Neural progenitor cell (in vitro differentiated cells): ENCODE measurements around the gene GPA33. TPM values are rescaled to one million over a fixed set of nuclear protein-coding genes. Genes with fewer than 3 reads are reported as not detected.

ENCODE experiments used
- DNase-seq: peaks from one replicate; pipeline ENCODE4 v3.0.0-alpha.2; 2016; ENCODE audit warnings: low spot score
- H2AFZ ChIP-seq: fragments of 200-600 bp; sonication (generic); replicated peaks from 2 replicates; pipeline ENCODE4 v1.6.1; 2016; ENCODE audit warnings: antibody characterized with exemption
- H3F3A ChIP-seq: fragments of 200-600 bp; sonication (generic); 2 replicates; pipeline ENCODE4 v1.6.1; 2016; ENCODE audit warnings: antibody characterized with exemption, low read depth
- H3K27ac ChIP-seq: fragments of 200-600 bp; sonication (generic); 2 replicates; pipeline ENCODE4 v1.5.1; 2016; ENCODE audit warnings: mild to moderate bottlenecking
- H3K27me3 ChIP-seq: fragments of 200-600 bp; sonication (generic); 2 replicates; pipeline ENCODE4 v1.6.1; 2016; ENCODE audit warnings: mild to moderate bottlenecking, moderate library complexity
- H3K36me3 ChIP-seq: fragments of 200-600 bp; sonication (generic); 2 replicates; pipeline ENCODE4 v1.5.1; 2016
- H3K4me1 ChIP-seq: fragments of 200-600 bp; sonication (generic); 2 replicates; pipeline ENCODE4 v1.6.1; 2016; ENCODE audit warnings: mixed run types
- H3K4me2 ChIP-seq: fragments of 200-600 bp; sonication (generic); 2 replicates; pipeline ENCODE4 v1.6.1; 2016
- H3K4me3 ChIP-seq: fragments of 200-600 bp; sonication (generic); 2 replicates; pipeline ENCODE4 v1.5.1; 2016
- H3K79me2 ChIP-seq: fragments of 200-600 bp; sonication (generic); 2 replicates; pipeline ENCODE4 v1.6.1; 2016; ENCODE audit warnings: low read depth
- H3K9ac ChIP-seq: fragments of 200-600 bp; sonication (generic); 2 replicates; pipeline ENCODE4 v1.6.1; 2016
- H3K9me3 ChIP-seq: fragments of 200-600 bp; sonication (generic); 2 replicates; pipeline ENCODE4 v1.5.1; 2016; ENCODE audit warnings: low read depth
- H4K20me1 ChIP-seq: fragments of 200-600 bp; sonication (generic); 2 replicates; pipeline ENCODE4 v1.6.1; 2016; ENCODE audit warnings: low read depth
- H3K27ac Mint-ChIP-seq: 3 replicates; pipeline ENCODE4 v1.8.0; 2021; ENCODE audit warnings: mixed read lengths
- H3K27me3 Mint-ChIP-seq: 2 replicates; pipeline ENCODE4 v1.8.0; 2022; ENCODE audit warnings: low read depth, mild to moderate bottlenecking, inconsistent platforms, moderate library complexity, mixed read lengths; ENCODE audit not compliant: insufficient read depth
- H3K36me3 Mint-ChIP-seq: 3 replicates; pipeline ENCODE4 v1.8.0; 2021; ENCODE audit warnings: mixed read lengths
- H3K4me1 Mint-ChIP-seq: 3 replicates; pipeline ENCODE4 v1.8.0; 2021; ENCODE audit warnings: mixed read lengths
- H3K4me3 Mint-ChIP-seq: 3 replicates; pipeline ENCODE4 v1.8.0; 2021; ENCODE audit warnings: mild to moderate bottlenecking, moderate library complexity, mixed read lengths
- H3K9me3 Mint-ChIP-seq: 3 replicates; pipeline ENCODE4 v1.8.0; 2020; ENCODE audit warnings: mixed read lengths
- EZH2 ChIP-seq: fragments of 200-600 bp; sonication (generic); IDR thresholded peaks from 2 replicates; pipeline ENCODE4 v1.6.1; 2017; ENCODE audit warnings: antibody characterized with exemption, mild to moderate bottlenecking, moderate library complexity
- EZH2phosphoT487 ChIP-seq: fragments of 200-600 bp; sonication (generic); IDR thresholded peaks from 2 replicates; pipeline ENCODE4 v1.6.1; 2017; ENCODE audit warnings: antibody characterized with exemption
- total RNA-seq: library from RNA; depleted of rRNA; stranded (reverse); fragments of >200 nt; gene quantifications from 2 replicates; pipeline ENCODE4 v1.2.3, GENCODE V29; 2015; ENCODE audit warnings: low replicate concordance
- TF ChIP-seq, protein P1 (sequence below): fragments of 200-600 bp; sonication (generic); IDR thresholded peaks from 2 replicates; pipeline ENCODE4 v1.5.1; 2017; ENCODE audit warnings: antibody characterized with exemption, mild to moderate bottlenecking

Gene GPA33
- total RNA-seq, 1 donor from 2014 or later: 0.52 TPM

DNA sequence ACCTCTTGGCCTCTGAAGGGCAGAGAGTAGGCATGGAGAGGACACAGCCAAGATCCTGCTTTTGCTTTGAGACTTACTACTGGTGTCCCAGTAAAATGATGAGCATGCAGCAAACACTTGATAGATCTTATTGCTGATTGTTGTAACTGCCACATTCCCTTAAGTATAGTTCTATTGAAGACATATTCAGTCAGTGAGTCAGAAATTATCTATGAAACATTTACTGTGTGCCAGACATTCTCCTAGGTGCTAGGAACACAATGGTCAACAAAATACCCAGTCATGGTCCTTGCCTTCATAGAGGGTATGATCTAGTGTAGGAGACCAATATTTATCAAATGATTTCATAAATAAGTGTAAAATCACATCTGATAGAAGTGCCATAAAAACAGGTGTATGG, 17.3 kb upstream of the GPA33 start:
- Mint-ChIP-seq H3K36me3 (no peaks in the 10 kb centered on the region), H3K9me3 (peaks cover 17% of the 10 kb centered on the region), H3K4me3 (no peak overlapping the region), H3K27me3 (peaks cover 4% of the 10 kb centered on the region), H3K4me1 (peaks cover 29% of the 10 kb centered on the region), H3K27ac (no peak overlapping the region)
- H3K4me1 ChIP-seq: peaks cover 22% of the 10 kb centered on the region
- H3K27ac ChIP-seq: no peak overlapping the region
- H3K27me3 ChIP-seq: no peaks in the 10 kb centered on the region
- no peak overlapping the region for H3K4me2 ChIP-seq
- H3K9me3 ChIP-seq: no peaks in the 10 kb centered on the region
- no peak overlapping the region for H3K4me3 ChIP-seq
- H2AFZ ChIP-seq: no peak overlapping the region
- H4K20me1 ChIP-seq: no peaks in the 10 kb centered on the region
- TF ChIP-seq EZH2phosphoT487 (no peak), EZH2 (no peak)
- TF ChIP-seq, protein P1, sequence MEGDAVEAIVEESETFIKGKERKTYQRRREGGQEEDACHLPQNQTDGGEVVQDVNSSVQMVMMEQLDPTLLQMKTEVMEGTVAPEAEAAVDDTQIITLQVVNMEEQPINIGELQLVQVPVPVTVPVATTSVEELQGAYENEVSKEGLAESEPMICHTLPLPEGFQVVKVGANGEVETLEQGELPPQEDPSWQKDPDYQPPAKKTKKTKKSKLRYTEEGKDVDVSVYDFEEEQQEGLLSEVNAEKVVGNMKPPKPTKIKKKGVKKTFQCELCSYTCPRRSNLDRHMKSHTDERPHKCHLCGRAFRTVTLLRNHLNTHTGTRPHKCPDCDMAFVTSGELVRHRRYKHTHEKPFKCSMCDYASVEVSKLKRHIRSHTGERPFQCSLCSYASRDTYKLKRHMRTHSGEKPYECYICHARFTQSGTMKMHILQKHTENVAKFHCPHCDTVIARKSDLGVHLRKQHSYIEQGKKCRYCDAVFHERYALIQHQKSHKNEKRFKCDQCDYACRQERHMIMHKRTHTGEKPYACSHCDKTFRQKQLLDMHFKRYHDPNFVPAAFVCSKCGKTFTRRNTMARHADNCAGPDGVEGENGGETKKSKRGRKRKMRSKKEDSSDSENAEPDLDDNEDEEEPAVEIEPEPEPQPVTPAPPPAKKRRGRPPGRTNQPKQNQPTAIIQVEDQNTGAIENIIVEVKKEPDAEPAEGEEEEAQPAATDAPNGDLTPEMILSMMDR: no peak
- H3K9ac ChIP-seq: no peak overlapping the region
- H3F3A ChIP-seq: no peaks in the 10 kb centered on the region
- DNase-seq: no peak
- no peaks in the 10 kb centered on the region for H3K79me2 ChIP-seq
- no peaks in the 10 kb centered on the region for H3K36me3 ChIP-seq

DNA sequence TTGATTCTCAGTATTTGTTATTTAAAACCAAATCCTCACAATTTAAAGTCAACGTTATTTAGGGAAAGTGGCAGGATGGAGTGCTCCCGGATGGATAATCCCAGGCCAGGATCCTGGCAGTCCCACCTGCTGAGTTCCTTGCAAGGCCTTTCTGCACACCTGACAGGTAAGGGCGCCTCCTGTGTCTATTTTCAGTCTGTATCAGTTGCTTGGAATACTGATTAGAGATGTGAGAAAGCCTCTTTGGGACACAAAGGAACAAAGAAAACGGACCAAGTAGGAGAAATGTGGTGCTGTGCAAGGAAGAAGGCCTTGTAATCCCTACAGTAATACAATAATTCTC, 15.9 kb upstream of the GPA33 start:
- Histone ChIP-seq H3K79me2 (no peaks in the 10 kb centered on the region), H3K36me3 (no peaks in the 10 kb centered on the region), H3K4me2 (no peak overlapping the region), H3K4me1 (peaks cover 22% of the 10 kb centered on the region), H3F3A (no peaks in the 10 kb centered on the region), H3K27me3 (no peaks in the 10 kb centered on the region), H3K9me3 (no peaks in the 10 kb centered on the region), H3K4me3 (no peak overlapping the region), H3K27ac (no peak overlapping the region), H2AFZ (no peak overlapping the region), H4K20me1 (no peaks in the 10 kb centered on the region), H3K9ac (no peak overlapping the region)
- H3K9me3 Mint-ChIP-seq: peaks cover 12% of the 10 kb centered on the region
- H3K4me3 Mint-ChIP-seq: no peak overlapping the region
- H3K36me3 Mint-ChIP-seq: no peaks in the 10 kb centered on the region
- H3K27me3 Mint-ChIP-seq: peaks cover 4% of the 10 kb centered on the region
- H3K4me1 Mint-ChIP-seq: peaks cover 29% of the 10 kb centered on the region
- DNase-seq: no peak
- TF ChIP-seq EZH2phosphoT487 (no peak), EZH2 (no peak)
- TF ChIP-seq, protein P1: no peak
- no peak overlapping the region for H3K27ac Mint-ChIP-seq

DNA sequence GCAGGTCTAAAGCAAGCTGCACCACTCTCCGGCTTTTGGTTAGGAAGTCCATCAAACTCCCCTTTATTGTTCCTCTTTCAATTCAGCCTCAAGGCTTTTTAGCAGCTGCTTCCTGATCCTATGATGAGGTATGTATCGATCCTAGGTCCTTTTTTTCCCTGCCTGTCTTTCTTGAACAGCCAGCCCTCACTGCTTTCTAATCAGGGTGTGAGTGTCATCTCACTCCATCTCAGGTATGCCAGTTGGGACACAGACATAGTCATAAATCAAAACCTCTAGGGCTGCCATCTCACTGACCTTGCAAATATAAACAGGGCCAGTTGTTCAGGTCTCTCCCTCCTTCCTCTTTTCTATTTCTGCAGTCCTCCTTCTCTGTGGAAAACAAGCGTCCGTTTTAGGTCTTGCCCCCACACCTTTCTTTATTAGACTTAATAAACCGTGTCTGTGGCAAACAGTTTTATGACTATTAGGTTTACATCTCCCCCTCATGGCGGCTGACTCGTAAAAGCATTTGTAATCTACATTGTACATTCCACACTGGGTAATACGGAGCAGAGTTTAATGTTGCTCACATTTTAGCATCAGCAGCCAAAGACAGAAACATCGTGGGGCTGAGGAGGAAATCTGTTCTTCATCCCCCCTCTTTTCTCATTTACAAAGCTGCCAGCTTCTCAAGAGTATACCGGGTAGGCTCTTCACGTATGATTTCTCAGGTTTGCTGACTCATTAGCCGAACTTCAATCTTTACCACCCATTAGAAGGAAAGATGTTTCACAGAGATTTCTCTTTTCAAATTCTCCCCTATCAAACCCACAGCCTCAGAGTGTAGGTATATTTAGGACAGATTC, 15.3 kb upstream of the GPA33 start:
- Histone ChIP-seq H3K4me3 (no peak overlapping the region), H3K27ac (no peak overlapping the region), H3K36me3 (no peaks in the 10 kb centered on the region), H3K9ac (no peak overlapping the region), H3K4me2 (no peak overlapping the region), H4K20me1 (no peaks in the 10 kb centered on the region), H3K79me2 (no peaks in the 10 kb centered on the region), H3F3A (no peaks in the 10 kb centered on the region), H2AFZ (no peak overlapping the region), H3K4me1 (peaks cover 22% of the 10 kb centered on the region), H3K9me3 (no peaks in the 10 kb centered on the region), H3K27me3 (no peaks in the 10 kb centered on the region)
- DNase-seq: no peak
- Mint-ChIP-seq H3K4me3 (no peak overlapping the region), H3K4me1 (peaks cover 29% of the 10 kb centered on the region), H3K36me3 (no peaks in the 10 kb centered on the region), H3K27me3 (peaks cover 4% of the 10 kb centered on the region), H3K9me3 (peaks cover 6% of the 10 kb centered on the region), H3K27ac (peak overlapping the region; percentile 5)
- no peak for TF ChIP-seq EZH2phosphoT487
- TF ChIP-seq EZH2: no peak
- TF ChIP-seq, protein P1: no peak
